K562 (cell line): ENCODE data around the gene CHCHD1. TPM values are rescaled to one million over a fixed set of nuclear protein-coding genes. Genes with fewer than 3 reads are reported as not detected.

Experiments
- HSF4 ChIP-seq: fragments of 250-450 bp; sonication (Bioruptor Pico); IDR thresholded peaks from 2 replicates; pipeline ENCODE4 v2.1.2; 2022; ENCODE audit warnings: mild to moderate bottlenecking, moderate library complexity, borderline replicate concordance
- MLLT1 ChIP-seq, 2 experiments: fragments of 450-650 bp; IDR thresholded peaks; 2 replicates each; pipeline ENCODE4 v1.6.1; 2016
- MTA1 ChIP-seq: fragments of 450-650 bp; IDR thresholded peaks from 2 replicates; pipeline ENCODE4 v1.6.1; 2017; ENCODE audit warnings: borderline replicate concordance
- U2AF1 ChIP-seq: fragments of 200-400 bp; formaldehyde crosslinking; optimal IDR thresholded peaks from 2 replicates; pipeline ENCODE3; 2017; ENCODE audit warnings: mild to moderate bottlenecking, low read depth, low read length, moderate library complexity
- ZNF444 ChIP-seq: fragments of 250-450 bp; sonication (Bioruptor Pico); IDR thresholded peaks from 2 replicates; pipeline ENCODE4 v1.4.0; 2020; ENCODE audit warnings: mild to moderate bottlenecking, moderate library complexity
- ZNF655 ChIP-seq: fragments of 250-450 bp; sonication (Bioruptor Pico); IDR thresholded peaks from 2 replicates; pipeline ENCODE4 v1.5.0; 2021
- ZNF830 ChIP-seq: fragments of 250-450 bp; sonication (Bioruptor Pico); IDR thresholded peaks from 2 replicates; pipeline ENCODE4 v1.5.0; 2021; ENCODE audit warnings: mild to moderate bottlenecking
- polyA plus RNA-seq, 8 experiments: library from polyadenylated mRNA; depleted of rRNA in 4 of 8; stranded (reverse) in 5 of 8; unstranded in 3 of 8; fragments of >200 nt; fragmentation: Nextera tagmentation in 2 of 8; fragmentation: Illumina TruSeq in 1 of 8; extraction: Ambion mirVana in 2 of 8; extraction: Trizol in 1 of 8; gene quantifications; 2 replicates each; pipeline versions ENCODE4 v1.2.1 to v1.2.3, GENCODE V29; 2011 to 2014; ENCODE audit warnings: inconsistent platforms in 1 of 8, missing spikeins in 1 of 8
- total RNA-seq, 7 experiments: library from RNA; depleted of rRNA in 6 of 7; stranded (reverse); fragments of >200 nt in 6 of 7; fragmentation: Illumina TruSeq in 2 of 7; extraction: Trizol in 2 of 7; gene quantifications; 2 replicates each; pipeline versions ENCODE4 v1.2.1 to v1.2.3, GENCODE V29; 2011 to 2021; ENCODE audit warnings: low replicate concordance in 1 of 7
- TF ChIP-seq, protein P1 (sequence below), 2 experiments: fragments of 450-650 bp in 1 of 2; sonication (generic) in 1 of 2; formaldehyde crosslinking in 1 of 2; IDR thresholded peaks; 2 replicates each; pipeline versions ENCODE4 v1.7.1 to v1.9.0; 2016 to 2022; ENCODE audit warnings: inconsistent platforms in 1 of 2, mild to moderate bottlenecking in 1 of 2, missing genetic modification reagents in 1 of 2

The CHCHD1 gene
- total and polyA plus RNA-seq, 9 of the 15 experiments (the other 6 are each of a cell fraction or from before 2014, with no cell fraction given), result 52.9 to 126 (median 83.4) TPM

DNA sequence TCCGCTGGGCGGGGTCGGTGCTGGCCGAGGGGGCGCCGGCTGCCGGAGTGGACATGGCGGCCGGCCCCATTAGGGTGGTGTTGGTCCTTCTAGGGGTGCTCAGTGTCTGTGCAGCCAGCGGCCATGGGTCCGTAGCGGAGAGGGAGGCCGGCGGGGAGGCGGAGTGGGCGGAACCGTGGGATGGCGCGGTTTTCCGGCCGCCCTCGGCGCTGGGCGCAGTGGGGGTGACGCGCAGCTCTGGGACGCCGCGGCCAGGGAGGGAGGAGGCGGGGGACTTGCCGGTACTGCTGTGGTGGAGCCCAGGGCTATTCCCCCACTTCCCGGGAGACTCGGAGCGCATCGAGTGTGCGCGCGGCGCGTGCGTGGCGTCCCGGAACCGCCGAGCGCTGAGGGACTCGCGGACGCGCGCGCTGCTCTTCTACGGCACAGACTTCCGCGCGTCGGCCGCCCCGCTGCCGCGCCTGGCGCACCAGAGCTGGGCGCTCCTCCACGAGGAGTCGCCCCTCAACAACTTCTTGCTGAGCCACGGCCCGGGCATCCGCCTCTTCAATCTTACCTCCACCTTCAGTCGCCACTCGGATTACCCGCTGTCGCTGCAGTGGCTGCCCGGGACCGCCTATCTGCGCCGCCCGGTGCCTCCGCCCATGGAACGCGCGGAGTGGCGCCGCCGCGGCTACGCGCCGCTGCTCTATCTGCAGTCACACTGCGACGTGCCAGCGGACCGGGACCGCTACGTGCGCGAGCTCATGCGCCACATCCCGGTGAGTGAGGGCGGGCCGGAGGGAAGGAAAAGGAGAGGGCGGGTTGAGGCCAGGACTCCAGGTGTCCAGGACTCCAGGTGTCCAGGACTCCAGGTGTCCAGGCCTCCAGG is 9.3 kb upstream of the CHCHD1 start (continued):
- TF ChIP-seq, protein P1, sequence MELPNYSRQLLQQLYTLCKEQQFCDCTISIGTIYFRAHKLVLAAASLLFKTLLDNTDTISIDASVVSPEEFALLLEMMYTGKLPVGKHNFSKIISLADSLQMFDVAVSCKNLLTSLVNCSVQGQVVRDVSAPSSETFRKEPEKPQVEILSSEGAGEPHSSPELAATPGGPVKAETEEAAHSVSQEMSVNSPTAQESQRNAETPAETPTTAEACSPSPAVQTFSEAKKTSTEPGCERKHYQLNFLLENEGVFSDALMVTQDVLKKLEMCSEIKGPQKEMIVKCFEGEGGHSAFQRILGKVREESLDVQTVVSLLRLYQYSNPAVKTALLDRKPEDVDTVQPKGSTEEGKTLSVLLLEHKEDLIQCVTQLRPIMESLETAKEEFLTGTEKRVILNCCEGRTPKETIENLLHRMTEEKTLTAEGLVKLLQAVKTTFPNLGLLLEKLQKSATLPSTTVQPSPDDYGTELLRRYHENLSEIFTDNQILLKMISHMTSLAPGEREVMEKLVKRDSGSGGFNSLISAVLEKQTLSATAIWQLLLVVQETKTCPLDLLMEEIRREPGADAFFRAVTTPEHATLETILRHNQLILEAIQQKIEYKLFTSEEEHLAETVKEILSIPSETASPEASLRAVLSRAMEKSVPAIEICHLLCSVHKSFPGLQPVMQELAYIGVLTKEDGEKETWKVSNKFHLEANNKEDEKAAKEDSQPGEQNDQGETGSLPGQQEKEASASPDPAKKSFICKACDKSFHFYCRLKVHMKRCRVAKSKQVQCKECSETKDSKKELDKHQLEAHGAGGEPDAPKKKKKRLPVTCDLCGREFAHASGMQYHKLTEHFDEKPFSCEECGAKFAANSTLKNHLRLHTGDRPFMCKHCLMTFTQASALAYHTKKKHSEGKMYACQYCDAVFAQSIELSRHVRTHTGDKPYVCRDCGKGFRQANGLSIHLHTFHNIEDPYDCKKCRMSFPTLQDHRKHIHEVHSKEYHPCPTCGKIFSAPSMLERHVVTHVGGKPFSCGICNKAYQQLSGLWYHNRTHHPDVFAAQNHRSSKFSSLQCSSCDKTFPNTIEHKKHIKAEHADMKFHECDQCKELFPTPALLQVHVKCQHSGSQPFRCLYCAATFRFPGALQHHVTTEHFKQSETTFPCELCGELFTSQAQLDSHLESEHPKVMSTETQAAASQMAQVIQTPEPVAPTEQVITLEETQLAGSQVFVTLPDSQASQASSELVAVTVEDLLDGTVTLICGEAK (IDR thresholded peaks at IDR 0.05), result peak; percentile 60; the same call in 1 of the 2 replicates
- TF ChIP-seq, protein P1 (CRISPR knock-in tag; IDR thresholded peaks at IDR 0.05), result no peak
- TF ChIP-seq ZNF830 (CRISPR knock-in tag), result peak; percentile 89
- TF ChIP-seq ZNF655 (CRISPR knock-in tag), result no peak
- TF ChIP-seq HSF4 (CRISPR knock-in tag), result no peak
- peak; percentile 37 to 63; a peak in 3 of 4 replicates for TF ChIP-seq MLLT1 (IDR thresholded peaks at IDR 0.05)
- no peak for TF ChIP-seq ZNF444
- peak; percentile 94 for TF ChIP-seq U2AF1
- peak; percentile 96 for TF ChIP-seq MTA1
